Activated CD8-positive, alpha-beta T cell treated with anti-CD3 and anti-CD28 coated beads, Interleukin-2, amount 10 ng/mL, durations not matched to agents 7 days and 5 days (primary cell): Measurements from ENCODE around the gene LCOR. TPM values are rescaled to one million over a fixed set of nuclear protein-coding genes. Genes with fewer than 3 reads are reported as not detected.

Source experiments
- ATAC-seq: fragments of 150-1000 bp; cut with Tn5 transposase; one replicate; pipeline ENCODE4 v1.10.0; 2021; ENCODE audit warnings: moderate library complexity
- CTCF ChIA-PET: fragments of 350-600 bp; sonication (Branson Sonifier 250); formaldehyde crosslinking; loops from one replicate; lab custom pipeline; 2021; ENCODE audit warnings: antibody characterized with exemption; lab: Charles Lee
- POLR2A ChIA-PET: fragments of 350-600 bp; sonication (Branson Sonifier 250); formaldehyde crosslinking; loops from one replicate; lab custom pipeline; 2021; ENCODE audit warnings: antibody characterized with exemption; lab: Charles Lee
- DNase-seq: peaks from one replicate; pipeline ENCODE4 v3.0.0-alpha.2; 2020
- H3K27ac Mint-ChIP-seq: one replicate; pipeline ENCODE4 v1.8.0; 2021; ENCODE audit warnings: mild to moderate bottlenecking, mixed read lengths
- H3K27me3 Mint-ChIP-seq: one replicate; pipeline ENCODE4 v1.8.0; 2021; ENCODE audit warnings: low read depth, mixed read lengths
- H3K36me3 Mint-ChIP-seq: one replicate; pipeline ENCODE4 v1.8.0; 2021; ENCODE audit warnings: low read depth, mixed read lengths
- H3K4me1 Mint-ChIP-seq: one replicate; pipeline ENCODE4 v1.8.0; 2021; ENCODE audit warnings: low read depth, mixed read lengths
- H3K4me3 Mint-ChIP-seq: one replicate; pipeline ENCODE4 v1.8.0; 2021; ENCODE audit warnings: mild to moderate bottlenecking, mixed read lengths
- H3K9me3 Mint-ChIP-seq: one replicate; pipeline ENCODE4 v1.8.0; 2022; ENCODE audit warnings: mixed read lengths; ENCODE audit not compliant: insufficient read depth
- total RNA-seq, 2 experiments: library from RNA; stranded (reverse); gene quantifications; one replicate each; pipeline ENCODE4 v1.2.3, GENCODE V29; 2021

LCOR gene
- total RNA-seq, 2 experiments from 2014 or later = 36.6 to 37.4 TPM

DNA sequence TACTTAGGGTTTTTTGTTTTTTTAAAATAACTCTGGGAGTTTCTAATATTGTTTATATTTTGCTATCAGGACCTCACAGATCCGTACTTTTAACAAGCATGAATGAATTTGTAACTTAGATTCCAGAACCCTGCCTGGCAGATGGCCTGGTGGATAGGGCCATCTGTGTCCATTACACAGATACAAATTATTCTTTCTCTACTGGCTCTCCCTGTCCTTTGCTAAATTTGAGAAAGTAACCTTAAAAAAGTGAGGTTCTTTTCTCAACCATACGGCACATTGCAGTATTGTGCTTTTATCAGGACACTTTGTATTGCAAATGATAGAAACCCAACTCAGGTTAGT lies 26.6 kb downstream of the LCOR start:
- H3K4me1 Mint-ChIP-seq = peaks cover 6% of the 10 kb centered on the region
- no peaks in the 10 kb centered on the region for H3K27me3 Mint-ChIP-seq
- H3K36me3 Mint-ChIP-seq = peaks cover 27% of the 10 kb centered on the region
- no peak overlapping the region for H3K27ac Mint-ChIP-seq
- ChIA-PET POLR2A (no interaction called here), CTCF (interaction anchor here (1.3 kb wide), 1 partner anchor 14 kb away, joined by 3 read pairs; no protein-coding TSS in a partner anchor)
- H3K9me3 Mint-ChIP-seq = no peaks in the 10 kb centered on the region
- ATAC-seq (no peak), DNase-seq (no peak)
- no peak overlapping the region for H3K4me3 Mint-ChIP-seq

GRCh38 chr10:96860631-96861277 lies 28.7 kb downstream of the LCOR start:
- ChIA-PET CTCF (interaction anchor here (1.4 kb wide), 1 partner anchor 164 kb away, joined by 3 read pairs; no protein-coding TSS in a partner anchor), POLR2A (no interaction called here)
- Mint-ChIP-seq H3K27ac (no peak overlapping the region), H3K9me3 (no peaks in the 10 kb centered on the region), H3K27me3 (no peaks in the 10 kb centered on the region), H3K4me1 (peaks cover 16% of the 10 kb centered on the region), H3K4me3 (no peak overlapping the region), H3K36me3 (peaks cover 26% of the 10 kb centered on the region)
- DNase-seq (no peak), ATAC-seq (no peak)

GRCh38 chr10:96863922-96864543 lies 31.9 kb downstream of the LCOR start:
- no peak for ATAC-seq
- no peak for DNase-seq
- Mint-ChIP-seq H3K27me3 (no peaks in the 10 kb centered on the region), H3K9me3 (no peaks in the 10 kb centered on the region), H3K4me1 (peaks cover 11% of the 10 kb centered on the region), H3K36me3 (peaks cover 21% of the 10 kb centered on the region), H3K27ac (no peak overlapping the region), H3K4me3 (no peak overlapping the region)
- ChIA-PET CTCF (interaction anchor here (0.9 to 1.0 kb wide), 3 partner anchors 9 to 224 kb away, joined by 3 read pairs; no protein-coding TSS in a partner anchor), POLR2A (interaction anchor here (0.7 kb wide), 1 partner anchor 19 kb away, joined by 5 read pairs; no protein-coding TSS in a partner anchor)

- DNase-seq (no peak), ATAC-seq (no peak)
- CTCF ChIA-PET = interaction anchor here (1.0 kb wide), 1 partner anchor 8 kb away, joined by 3 read pairs; no protein-coding TSS in a partner anchor
- no peak overlapping the region for H3K4me3 Mint-ChIP-seq
- peaks cover 2% of the 10 kb centered on the region for H3K4me1 Mint-ChIP-seq
- POLR2A ChIA-PET = no interaction called here
- no peaks in the 10 kb centered on the region for H3K27me3 Mint-ChIP-seq
- H3K36me3 Mint-ChIP-seq = peaks cover 3% of the 10 kb centered on the region
- no peaks in the 10 kb centered on the region for H3K9me3 Mint-ChIP-seq
- no peak overlapping the region for H3K27ac Mint-ChIP-seq
Observed at GRCh38 chr10:96873086-96873485, 41.0 kb downstream of the LCOR start.

DNA sequence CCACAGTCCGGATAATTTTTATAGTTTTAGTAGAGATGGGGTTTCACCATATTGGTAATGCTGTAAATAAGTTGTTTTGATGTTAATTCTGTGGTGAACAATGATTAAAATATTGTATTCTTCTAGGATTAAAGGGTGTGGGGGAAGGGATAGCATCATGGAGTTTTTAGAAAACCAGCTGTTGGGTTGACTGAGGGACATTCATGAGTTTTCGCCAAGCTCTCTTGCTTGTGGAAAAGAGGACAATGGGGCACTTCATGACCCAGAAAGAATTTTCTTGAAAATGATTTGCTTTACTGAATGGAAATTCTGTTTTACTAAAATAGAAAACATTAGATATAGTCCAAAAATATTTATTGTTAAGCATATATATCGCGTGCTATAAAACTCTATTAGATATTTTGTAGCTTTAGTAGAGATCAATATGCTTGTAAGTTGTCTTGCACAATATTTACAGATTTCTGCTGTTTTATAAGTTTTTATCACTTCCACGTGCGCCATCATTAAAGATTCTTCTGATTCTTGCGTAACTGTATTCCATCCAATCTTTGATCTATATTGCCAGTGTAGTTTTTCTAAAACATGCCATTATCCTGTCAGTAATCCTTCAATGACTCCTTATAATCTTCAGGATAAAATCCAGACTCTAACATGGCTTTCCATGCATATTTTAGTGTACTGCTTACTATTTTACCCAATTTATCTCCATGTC lies 41.8 kb downstream of the LCOR start:
- no peak for DNase-seq
- peaks cover 8% of the 10 kb centered on the region for H3K36me3 Mint-ChIP-seq
- no peaks in the 10 kb centered on the region for H3K9me3 Mint-ChIP-seq
- ATAC-seq = no peak
- no peaks in the 10 kb centered on the region for H3K27me3 Mint-ChIP-seq
- peaks cover 2% of the 10 kb centered on the region for H3K4me1 Mint-ChIP-seq
- ChIA-PET POLR2A (no interaction called here), CTCF (interaction anchor here (1.4 kb wide), 1 partner anchor 11 kb away, joined by 3 read pairs; no protein-coding TSS in a partner anchor)
- H3K27ac Mint-ChIP-seq = no peak overlapping the region
- H3K4me3 Mint-ChIP-seq = no peak overlapping the region

DNA sequence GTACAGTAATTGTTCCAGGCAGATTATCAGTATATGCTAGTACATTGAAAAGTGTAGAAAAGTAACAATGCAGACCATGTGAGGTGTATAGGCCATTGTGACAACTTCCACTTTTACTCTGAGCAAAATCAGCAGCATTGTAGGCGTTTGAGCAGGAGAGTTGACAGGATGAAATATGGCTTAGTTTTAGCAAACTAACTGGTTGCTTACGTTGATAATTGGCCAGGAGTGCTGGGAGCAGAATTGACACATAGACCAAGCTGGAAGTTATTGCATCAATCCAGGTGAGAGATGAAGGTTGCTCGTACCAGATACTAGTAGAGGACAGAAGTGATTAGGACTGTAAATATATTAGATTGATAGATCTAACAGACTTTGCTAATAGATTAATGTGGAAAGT lies 46.0 kb downstream of the LCOR start:
- H3K27ac Mint-ChIP-seq = no peak overlapping the region
- POLR2A ChIA-PET = no interaction called here
- CTCF ChIA-PET = no interaction called here
- H3K4me3 Mint-ChIP-seq = no peak overlapping the region
- DNase-seq (no peak), ATAC-seq (no peak)
- no peaks in the 10 kb centered on the region for H3K4me1 Mint-ChIP-seq
- H3K9me3 Mint-ChIP-seq = no peaks in the 10 kb centered on the region
- no peaks in the 10 kb centered on the region for H3K27me3 Mint-ChIP-seq
- H3K36me3 Mint-ChIP-seq = peaks cover 17% of the 10 kb centered on the region

DNA sequence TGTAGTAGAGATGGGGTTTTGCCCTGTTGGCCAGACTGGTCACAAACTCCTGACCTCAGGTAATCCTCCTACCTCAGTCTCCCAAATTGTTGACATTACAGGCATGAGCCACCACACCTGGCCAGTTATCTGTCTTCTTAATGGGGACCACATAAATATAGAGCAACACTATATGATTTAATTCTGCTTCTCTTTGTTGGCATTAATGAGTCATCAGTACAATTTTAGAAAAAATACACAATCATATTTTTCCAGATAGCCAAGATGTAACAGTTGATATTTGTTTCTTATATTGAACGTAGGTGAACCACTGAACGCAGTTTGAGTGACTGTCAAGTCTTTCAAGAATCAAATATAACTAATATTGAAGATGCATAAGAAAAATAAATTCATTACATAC lies 48.5 kb downstream of the LCOR start:
- ATAC-seq = no peak
- Mint-ChIP-seq H3K36me3 (peaks cover 19% of the 10 kb centered on the region), H3K9me3 (no peaks in the 10 kb centered on the region), H3K4me3 (no peak overlapping the region), H3K27ac (no peak overlapping the region), H3K27me3 (no peaks in the 10 kb centered on the region), H3K4me1 (no peaks in the 10 kb centered on the region)
- DNase-seq = no peak
- ChIA-PET POLR2A (no interaction called here), CTCF (no interaction called here)

GRCh38 chr10:96889415-96890171 lies 57.5 kb downstream of the LCOR start:
- Mint-ChIP-seq H3K36me3 (peaks cover 53% of the 10 kb centered on the region), H3K27me3 (no peaks in the 10 kb centered on the region), H3K4me1 (peaks cover 12% of the 10 kb centered on the region), H3K4me3 (no peak overlapping the region), H3K9me3 (peaks cover 22% of the 10 kb centered on the region), H3K27ac (no peak overlapping the region)
- ATAC-seq (no peak), DNase-seq (no peak)
- CTCF ChIA-PET = no interaction called here
- POLR2A ChIA-PET = no interaction called here

DNA sequence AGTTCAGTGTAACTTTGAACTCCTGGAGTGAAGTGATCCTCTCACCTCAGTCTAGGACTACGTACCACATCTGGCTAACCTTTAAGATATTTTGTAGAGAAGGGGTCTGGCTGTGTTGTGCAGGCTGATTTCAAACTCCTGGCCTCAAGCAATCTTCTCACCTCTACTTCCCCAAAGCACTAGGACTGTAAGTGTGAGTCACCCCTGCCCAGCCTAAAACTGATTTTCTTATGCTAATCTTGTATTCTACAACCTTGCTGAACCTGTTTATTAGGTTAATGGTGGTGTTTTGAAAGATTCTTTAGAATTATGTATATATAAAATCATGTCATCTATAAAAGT lies 58.0 kb downstream of the LCOR start:
- no peak overlapping the region for H3K27ac Mint-ChIP-seq
- H3K36me3 Mint-ChIP-seq = peaks cover 55% of the 10 kb centered on the region
- H3K4me3 Mint-ChIP-seq = no peak overlapping the region
- ChIA-PET CTCF (no interaction called here), POLR2A (no interaction called here)
- no peaks in the 10 kb centered on the region for H3K27me3 Mint-ChIP-seq
- ATAC-seq (no peak), DNase-seq (no peak)
- peaks cover 22% of the 10 kb centered on the region for H3K9me3 Mint-ChIP-seq
- H3K4me1 Mint-ChIP-seq = peaks cover 12% of the 10 kb centered on the region

- Mint-ChIP-seq H3K4me3 (no peak overlapping the region), H3K36me3 (peaks cover 55% of the 10 kb centered on the region), H3K27me3 (no peaks in the 10 kb centered on the region), H3K27ac (no peak overlapping the region), H3K4me1 (peaks cover 12% of the 10 kb centered on the region), H3K9me3 (peaks cover 22% of the 10 kb centered on the region)
- CTCF ChIA-PET = no interaction called here
- ATAC-seq (no peak), DNase-seq (no peak)
- POLR2A ChIA-PET = no interaction called here
Observed at GRCh38 chr10:96890580-96890979, 58.5 kb downstream of the LCOR start.

GRCh38 chr10:96891840-96892239 lies 59.7 kb downstream of the LCOR start:
- Mint-ChIP-seq H3K4me3 (no peak overlapping the region), H3K27me3 (no peaks in the 10 kb centered on the region), H3K9me3 (peaks cover 19% of the 10 kb centered on the region), H3K27ac (peak overlapping the region; percentile 11), H3K4me1 (peaks cover 18% of the 10 kb centered on the region), H3K36me3 (peaks cover 47% of the 10 kb centered on the region)
- POLR2A ChIA-PET = no interaction called here
- CTCF ChIA-PET = no interaction called here
- ATAC-seq = peak; percentile 42
- DNase-seq = no peak
